Measurements from ENCODE around the gene PSMB4.

- TF ChIP-seq CTCF (IDR thresholded peaks at IDR 0.05) (no peak), ZFX (IDR thresholded peaks at IDR 0.05; ENCODE audit: borderline replicate concordance) (no peak)
Measured at GRCh38 chr1:151367658-151368392, 31.5 kb upstream of the PSMB4 start.
